Fibroblast of skin of left quadriceps (primary cell): ENCODE measurements around the gene AMMECR1L.
"Not testable (repeated sequence)": the region's sequence is repeated elsewhere in the genome, so short reads cannot be mapped to it uniquely, and the experiment has no call there.

Experiments
- DNase-seq, 2 experiments: peaks; one replicate each; pipeline ENCODE4 v3.0.0-alpha.2; 2013; ENCODE audit warnings: low read depth in 2 of 2

AMMECR1L gene

GRCh38 chr2:127841466-127842178 is 44.1 kb downstream of the AMMECR1L start:
- no peak for DNase-seq

- DNase-seq, result no peak
Observed at GRCh38 chr2:127840893-127841292, 44.9 kb downstream of the AMMECR1L start.

GRCh38 chr2:127834951-127835350 is 50.8 kb downstream of the AMMECR1L start:
- DNase-seq, result no peak

GRCh38 chr2:127829845-127830246 is 55.9 kb downstream of the AMMECR1L start:
- no peak for DNase-seq

GRCh38 chr2:127826708-127827107 is 59.0 kb downstream of the AMMECR1L start:
- DNase-seq, result not testable (repeated sequence)

GRCh38 chr2:127826047-127826446 is 59.7 kb downstream of the AMMECR1L start:
- DNase-seq, result no peak

GRCh38 chr2:127820080-127820668 is 65.6 kb downstream of the AMMECR1L start:
- no peak for DNase-seq

- DNase-seq, result no peak
Observed at GRCh38 chr2:127818794-127819425, 66.8 kb downstream of the AMMECR1L start.

GRCh38 chr2:127818241-127818640 is 67.5 kb downstream of the AMMECR1L start:
- DNase-seq, result no peak

- no peak for DNase-seq
Observed at GRCh38 chr2:127814677-127815076, 71.1 kb downstream of the AMMECR1L start.

- DNase-seq, result not testable (repeated sequence)
Observed at GRCh38 chr2:127812441-127812840, 73.3 kb downstream of the AMMECR1L start.
